Mammary epithelial cell (primary cell): ENCODE data around the gene AGAP1.

Experiments used
- EZH2 ChIP-seq: IDR thresholded peaks from 2 replicates; pipeline ENCODE4 v1.6.1; 2012; ENCODE audit warnings: low read length, inconsistent platforms, borderline replicate concordance
- TF ChIP-seq, protein P1 (sequence below), 2 donors: IDR thresholded peaks in 1 of 2; conservative IDR thresholded peaks in 1 of 2; 2 replicates each; pipeline ENCODE4 v1.5.1; 2011 to 2012; ENCODE audit warnings: inconsistent platforms in 2 of 2, low read length in 2 of 2, mild to moderate bottlenecking in 2 of 2, control low read depth in 1 of 2, low read depth in 1 of 2; ENCODE audit not compliant: insufficient read depth in 1 of 2; ENCODE audit errors: extremely low read depth in 1 of 2

DNA sequence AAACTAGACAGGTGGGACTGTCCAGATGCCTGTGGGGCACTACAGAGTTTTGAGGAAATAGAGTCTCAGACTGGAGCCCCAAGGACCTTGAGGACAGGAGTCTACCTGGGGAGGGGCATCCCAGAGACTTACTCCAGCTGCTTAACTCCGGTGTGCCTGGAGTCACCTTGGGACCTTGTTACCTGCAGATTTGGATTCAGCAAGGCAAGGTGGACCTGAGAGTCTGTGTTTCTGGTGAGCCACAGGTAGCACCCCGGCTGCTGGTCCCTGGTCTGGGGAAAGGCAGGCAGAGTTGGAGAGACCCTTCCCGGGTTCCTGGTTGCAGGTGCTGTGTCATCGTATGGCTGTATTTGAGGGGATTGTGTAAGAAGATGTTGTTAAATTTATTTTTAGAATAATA is 102.4 kb downstream of the AGAP1 start:
- TF ChIP-seq, protein P1, sequence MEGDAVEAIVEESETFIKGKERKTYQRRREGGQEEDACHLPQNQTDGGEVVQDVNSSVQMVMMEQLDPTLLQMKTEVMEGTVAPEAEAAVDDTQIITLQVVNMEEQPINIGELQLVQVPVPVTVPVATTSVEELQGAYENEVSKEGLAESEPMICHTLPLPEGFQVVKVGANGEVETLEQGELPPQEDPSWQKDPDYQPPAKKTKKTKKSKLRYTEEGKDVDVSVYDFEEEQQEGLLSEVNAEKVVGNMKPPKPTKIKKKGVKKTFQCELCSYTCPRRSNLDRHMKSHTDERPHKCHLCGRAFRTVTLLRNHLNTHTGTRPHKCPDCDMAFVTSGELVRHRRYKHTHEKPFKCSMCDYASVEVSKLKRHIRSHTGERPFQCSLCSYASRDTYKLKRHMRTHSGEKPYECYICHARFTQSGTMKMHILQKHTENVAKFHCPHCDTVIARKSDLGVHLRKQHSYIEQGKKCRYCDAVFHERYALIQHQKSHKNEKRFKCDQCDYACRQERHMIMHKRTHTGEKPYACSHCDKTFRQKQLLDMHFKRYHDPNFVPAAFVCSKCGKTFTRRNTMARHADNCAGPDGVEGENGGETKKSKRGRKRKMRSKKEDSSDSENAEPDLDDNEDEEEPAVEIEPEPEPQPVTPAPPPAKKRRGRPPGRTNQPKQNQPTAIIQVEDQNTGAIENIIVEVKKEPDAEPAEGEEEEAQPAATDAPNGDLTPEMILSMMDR (conservative IDR thresholded peaks at IDR 0.05 in 1 of 2, IDR thresholded peaks at IDR 0.05 in 1 of 2; ENCODE audit: extremely low read depth in 1 of 2, insufficient read depth in 1 of 2, low read depth in 1 of 2, low read length in 2 of 2): no peak
- TF ChIP-seq EZH2: no peak
